Kidney tubule cell (primary cell): ENCODE results near the gene GRID1.
"Not testable (repeated sequence)": the region's sequence is repeated elsewhere in the genome, so short reads cannot be mapped to it uniquely, and the experiment has no call there.

Experiments used
- DNase-seq: peaks from one replicate; pipeline ENCODE4 v3.0.0-alpha.2; 2018; ENCODE audit warnings: low spot score

The GRID1 gene

DNA sequence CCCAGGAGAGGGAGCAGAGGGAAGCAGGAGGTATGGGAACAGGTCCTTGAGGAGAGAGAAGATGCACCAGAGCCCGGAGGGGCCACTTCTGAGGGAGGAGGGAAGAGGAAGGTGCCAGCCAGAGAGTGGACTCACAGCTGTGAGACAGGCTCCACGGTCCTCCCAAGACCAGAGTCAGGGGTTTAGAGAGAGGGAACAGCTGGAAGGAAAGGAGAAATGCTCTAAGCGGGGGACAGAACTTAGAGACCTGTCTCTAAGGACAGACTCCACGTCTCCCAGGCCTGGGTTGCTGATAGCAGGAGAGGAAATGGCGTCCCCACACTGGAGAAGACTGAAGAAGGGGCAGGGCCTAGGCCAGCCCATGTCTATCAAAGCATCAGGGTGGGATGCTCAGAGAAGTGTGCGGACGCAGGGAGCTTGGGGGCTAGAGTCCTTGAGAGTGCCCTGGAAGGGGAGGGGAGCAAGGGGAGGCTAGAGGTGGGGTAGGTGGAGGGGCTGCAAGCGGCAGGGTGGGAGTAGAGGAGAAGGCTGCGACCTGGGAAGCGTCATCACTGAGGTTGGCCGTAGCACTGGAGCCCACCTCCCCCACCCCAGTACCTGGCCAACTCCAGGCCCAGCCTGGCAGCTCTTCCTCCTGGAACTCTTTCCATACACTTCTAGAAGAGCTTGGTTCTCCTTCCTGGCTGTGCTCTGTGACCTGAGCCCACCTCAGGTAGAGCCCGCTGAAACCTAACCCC is 25.6 kb upstream of the GRID1 start:
- no peak for DNase-seq

DNA sequence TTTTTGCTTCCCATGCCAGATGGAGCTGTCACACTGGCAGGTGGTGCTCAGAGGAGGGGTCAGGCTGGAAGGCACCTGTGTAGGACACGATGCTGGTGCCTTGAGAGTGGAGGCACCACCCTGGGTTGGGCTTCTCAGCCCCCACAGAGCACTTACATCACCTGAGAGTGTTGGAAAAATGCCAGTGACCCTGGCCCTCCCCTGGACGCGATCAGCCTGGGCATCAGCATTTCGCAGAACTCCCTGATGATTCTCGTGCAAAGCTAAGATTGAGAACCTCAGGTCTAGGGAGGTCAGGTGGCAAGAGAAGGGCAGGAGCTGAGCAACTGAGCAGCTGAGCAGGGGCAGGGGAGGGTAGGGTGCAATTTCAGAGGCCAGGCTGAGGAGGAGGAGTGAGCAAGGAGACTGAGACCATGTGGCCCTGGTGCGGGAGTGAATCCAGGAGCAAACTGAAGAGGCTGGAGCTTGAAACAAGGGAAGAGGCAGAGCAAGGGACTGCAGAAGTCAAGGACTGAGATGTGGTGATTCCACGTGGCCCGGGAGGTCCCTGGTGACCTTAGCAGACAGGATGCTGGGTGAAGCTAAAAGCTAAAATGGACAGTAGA is 24.7 kb upstream of the GRID1 start:
- no peak for DNase-seq

DNA sequence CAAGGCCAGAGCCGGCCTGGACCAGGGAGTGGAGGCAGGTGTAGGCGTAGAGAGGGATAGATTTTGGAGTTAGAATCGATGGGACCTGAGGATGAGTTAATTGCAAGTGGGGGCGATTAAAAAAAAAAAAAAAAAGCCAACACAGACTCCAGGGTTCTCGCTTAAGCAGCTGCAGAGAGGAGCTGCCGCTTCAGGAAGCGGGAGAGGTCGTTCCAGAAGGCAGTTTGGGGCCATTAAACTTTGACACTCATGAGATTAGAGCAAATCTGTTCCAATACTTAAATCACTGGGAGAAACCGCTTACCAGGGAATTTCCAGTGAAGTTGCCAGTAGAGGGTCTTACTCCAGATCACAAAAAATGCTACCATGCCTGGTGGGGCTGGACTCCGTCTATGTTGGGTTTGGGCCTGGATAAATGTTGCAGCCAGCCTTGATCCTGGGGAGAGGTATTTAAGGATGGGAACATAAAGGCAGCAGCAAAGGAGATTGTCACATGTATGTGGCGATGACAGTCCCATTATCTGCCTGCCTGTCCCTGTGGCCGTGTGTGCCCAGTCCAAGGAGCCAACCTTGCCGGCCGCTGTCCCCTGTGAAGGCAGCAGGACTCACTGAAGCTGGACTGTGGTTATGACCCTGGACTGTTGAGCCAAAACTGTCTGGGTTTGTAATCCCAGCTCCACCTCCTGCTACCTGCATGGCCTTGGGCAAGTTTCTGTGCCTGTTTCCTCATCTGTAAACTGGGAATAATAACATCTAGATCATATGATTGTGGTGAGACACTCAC is 23.9 kb upstream of the GRID1 start:
- no peak for DNase-seq

DNA sequence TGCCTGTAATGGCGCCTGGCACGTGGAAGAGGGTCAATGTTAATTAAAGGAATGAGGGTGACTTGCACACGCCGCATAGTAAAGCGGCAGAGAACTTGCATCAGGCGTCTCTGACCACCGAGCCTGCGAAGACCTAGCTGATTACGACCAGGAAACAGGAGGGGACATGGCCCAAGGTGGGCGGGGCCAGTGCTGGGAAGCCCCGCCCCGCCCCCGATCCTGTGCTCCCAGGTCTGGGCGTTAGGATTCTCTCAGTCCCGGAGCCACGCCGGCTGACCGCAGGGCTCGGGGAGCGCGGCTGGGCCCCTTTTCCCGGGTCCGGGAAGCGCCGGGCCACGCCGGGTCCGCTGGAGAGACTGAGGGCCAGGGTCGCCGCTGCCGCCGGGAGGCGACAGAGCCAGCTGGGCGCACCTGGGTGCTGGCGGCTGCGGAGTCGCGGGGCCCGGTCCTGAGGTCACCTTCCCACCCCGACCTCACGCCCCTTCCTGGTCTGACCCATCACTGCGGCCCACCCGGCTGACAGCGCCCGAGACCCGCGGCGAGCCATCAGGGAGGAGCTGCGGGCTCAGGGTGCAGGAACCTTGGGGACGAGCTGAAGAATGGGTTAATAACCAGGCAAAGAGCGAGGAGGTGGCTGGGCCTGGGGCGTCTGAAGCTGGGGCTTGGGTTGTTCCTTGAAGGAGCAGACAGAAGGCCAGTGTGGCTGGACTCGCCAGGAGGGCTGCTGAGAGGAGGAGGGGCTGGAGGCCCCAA is 23.0 kb upstream of the GRID1 start:
- peak; percentile 53 for DNase-seq

DNA sequence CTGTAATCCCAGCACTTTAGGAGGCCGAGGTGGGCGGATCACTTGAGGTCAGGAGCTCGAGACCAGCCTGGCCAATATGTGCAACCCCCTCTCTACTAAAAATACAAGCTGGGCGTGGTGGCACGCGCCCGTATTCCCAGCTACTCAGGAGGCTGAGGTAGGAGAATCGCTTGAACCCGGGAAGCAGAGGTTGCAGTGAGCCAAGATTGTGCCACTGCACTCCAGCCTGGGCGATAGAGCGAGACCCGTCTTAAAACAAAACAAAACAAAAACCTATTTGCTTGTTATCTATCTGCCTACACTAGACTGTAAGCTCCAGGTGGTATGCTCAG is 22.5 kb upstream of the GRID1 start:
- not testable (repeated sequence) for DNase-seq

DNA sequence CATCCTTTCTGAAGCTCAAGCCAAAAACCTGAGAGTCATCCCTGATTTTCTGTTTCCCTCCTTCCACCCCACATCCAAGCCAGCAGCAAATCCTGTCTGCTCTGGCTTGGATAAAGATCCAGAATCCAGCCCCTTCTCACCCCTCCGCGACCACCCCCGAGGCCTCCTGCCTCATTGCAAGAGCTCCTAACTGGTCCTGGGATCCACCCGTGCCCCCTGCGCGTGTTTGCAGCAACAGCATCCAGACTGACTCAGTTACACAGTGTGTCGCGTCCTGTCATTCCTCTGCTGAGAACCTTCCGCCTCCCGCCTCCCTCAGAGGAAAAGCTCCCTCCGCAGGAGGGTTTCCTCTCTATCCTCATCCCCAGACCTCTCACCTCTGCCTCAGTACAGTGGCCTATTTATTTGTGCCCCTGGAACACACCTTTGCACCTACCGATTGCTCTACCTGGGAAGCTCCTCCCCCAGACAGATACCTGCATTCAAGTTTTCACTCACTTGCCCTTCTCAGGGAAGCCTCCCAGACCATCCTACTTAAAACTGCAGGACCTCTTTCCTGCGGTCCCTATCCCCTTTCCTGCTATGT is 21.6 kb upstream of the GRID1 start:
- no peak for DNase-seq

DNA sequence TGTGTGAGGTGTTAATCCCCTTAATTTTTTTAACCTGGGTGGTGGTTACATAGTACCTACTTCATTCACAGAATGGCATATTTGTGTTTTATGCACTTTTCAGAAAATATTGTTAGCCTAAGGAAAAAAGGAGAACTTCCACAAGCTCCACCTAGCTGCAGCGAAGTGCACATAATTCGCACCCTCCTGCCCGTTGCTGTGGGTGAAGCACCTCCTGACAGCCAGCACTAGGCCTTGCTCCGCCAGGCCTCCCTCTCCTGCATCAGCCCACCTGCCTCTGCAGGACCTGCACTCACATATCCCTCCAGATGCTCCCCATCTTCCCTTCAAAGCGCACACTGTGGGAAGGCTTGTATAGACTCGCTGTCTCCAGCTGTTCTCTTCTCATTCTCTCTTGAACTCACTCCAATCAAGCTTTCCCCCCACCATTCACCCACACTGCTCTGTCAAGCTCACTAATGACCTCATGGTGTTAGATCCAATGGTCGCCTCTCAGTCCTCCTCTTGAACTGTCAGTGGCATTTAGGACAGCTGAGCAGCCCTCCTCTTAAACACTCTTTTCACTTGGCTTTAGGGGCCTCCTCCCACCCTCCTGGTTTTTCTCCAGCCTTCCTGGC is 20.7 kb upstream of the GRID1 start:
- DNase-seq = no peak

DNA sequence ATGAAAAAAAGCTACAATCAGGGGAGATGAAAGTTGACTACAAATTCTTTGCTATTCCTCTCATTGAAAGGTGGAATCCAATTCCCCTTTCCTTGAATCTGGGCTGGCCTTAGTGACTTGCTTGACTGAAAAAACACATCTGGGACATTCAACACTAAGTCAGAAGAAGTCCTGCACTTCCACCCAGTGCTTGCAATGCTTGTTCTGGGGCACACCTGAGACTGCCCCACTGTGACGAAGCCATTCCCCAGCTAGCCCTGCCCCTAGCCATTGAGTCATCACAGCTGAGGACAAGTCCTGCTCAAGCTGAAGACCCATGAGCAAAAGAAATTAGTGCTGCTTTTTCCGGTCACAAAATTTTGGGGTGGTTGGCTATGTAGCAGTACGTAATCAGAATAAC is 19.2 kb upstream of the GRID1 start:
- DNase-seq = no peak

DNA sequence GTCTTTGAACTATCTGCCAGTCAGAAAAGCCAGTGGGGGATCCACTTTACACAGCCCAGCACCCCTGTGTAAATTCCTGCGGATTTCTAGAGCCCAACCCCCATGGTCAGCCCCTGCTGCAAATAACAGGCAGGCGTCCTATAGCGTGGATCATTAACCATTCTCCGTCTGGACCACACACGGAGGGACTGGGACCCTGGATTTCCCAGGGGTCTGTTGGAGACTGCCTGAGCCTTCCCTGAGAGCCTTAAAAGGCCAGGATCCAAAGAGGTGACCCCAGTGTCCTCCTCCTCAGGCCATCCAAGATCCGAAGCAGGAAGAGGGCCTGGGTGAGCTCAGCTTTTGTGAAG is 11.2 kb upstream of the GRID1 start:
- no peak for DNase-seq

- peak; percentile 67 for DNase-seq
These were observed 10.5 kb upstream of the GRID1 start for GRCh38 chr10:86376852-86377796.

DNA sequence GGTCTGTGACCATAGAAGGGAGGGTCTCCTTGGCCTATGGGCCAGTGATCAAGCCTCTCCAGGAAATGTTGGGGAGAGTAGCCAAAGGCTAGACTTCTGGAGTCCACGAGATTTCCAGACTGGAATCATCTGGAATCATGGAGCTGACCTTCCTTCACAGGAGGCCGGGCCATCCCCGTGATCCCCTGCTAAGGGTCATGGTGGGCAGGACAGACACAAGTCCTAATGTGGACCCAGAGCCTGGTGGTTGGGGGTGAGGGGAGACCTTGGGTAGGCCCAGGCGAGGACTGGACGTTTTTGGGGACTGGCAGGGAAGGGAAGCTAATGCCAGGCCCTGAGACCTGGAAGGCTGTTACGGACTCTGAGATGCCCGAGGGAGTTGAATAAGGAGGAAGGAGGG is 9.8 kb upstream of the GRID1 start:
- no peak for DNase-seq

DNA sequence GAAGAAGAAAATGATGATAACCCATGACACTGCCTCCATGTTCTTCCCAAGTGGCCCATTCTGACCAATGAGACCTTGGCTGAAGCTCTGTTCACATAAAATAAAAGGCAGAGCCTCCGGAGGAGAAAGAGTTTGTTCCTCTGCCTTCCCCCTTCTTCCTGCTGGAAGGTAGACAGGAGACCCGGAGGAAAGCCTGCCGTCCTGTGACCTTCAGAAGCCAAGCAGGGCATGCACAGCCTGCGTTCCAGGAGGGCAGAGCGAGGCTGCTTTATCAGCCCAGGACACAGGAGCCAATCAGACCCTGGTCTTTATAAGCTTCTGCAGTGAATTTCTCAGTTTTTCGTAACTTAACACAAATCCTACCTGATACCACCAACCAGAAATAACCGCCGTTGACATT is 8.6 kb upstream of the GRID1 start:
- DNase-seq = no peak

- DNase-seq = no peak
These were observed 8.1 kb upstream of the GRID1 start for GRCh38 chr10:86374664-86375063.

DNA sequence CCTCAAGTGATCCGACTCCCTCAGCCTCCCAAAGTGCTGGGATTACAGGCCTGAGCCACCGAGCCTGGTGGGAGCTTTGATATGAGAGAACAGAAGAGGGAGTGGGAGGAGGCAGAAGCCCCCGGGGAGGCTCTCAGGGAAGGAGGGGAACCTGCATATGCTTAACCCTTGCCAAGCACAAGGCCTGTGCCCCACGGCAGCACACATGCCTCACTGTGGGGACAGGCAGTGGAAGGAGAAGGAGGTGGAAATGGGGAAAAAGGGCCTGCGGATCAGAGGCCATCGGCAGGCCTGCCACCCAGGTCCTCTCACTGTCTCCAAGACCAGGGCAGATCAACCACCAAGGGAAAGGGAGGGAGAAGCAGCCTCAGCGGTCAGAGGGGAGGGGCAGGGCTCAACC is 7.2 kb upstream of the GRID1 start:
- no peak for DNase-seq

- DNase-seq = no peak
These were observed 6.7 kb upstream of the GRID1 start for GRCh38 chr10:86373251-86373650.

DNA sequence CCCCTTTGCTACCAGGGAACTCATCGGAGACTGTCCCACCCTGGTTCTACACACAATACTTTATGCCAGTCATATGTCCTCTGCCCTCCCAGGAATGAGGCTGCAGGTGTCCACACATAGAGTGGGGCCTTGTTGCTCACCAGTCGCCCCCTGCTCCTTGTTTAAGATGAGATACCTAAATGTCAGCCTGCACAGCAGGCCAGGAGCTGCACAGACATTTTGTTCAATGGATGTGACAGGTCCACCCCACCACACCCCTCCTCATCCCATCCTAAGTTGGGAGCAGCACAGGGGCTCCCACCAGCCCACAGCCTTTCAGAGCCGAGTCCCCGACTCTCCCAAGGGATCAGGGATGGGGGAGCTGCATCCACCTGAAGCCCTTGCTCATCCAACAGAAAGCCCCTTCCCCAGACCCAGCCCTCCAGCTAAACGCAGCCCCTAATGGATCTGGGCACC is 6.2 kb upstream of the GRID1 start:
- no peak for DNase-seq

- no peak for DNase-seq
These were observed 5.7 kb upstream of the GRID1 start for GRCh38 chr10:86372119-86372783.

DNA sequence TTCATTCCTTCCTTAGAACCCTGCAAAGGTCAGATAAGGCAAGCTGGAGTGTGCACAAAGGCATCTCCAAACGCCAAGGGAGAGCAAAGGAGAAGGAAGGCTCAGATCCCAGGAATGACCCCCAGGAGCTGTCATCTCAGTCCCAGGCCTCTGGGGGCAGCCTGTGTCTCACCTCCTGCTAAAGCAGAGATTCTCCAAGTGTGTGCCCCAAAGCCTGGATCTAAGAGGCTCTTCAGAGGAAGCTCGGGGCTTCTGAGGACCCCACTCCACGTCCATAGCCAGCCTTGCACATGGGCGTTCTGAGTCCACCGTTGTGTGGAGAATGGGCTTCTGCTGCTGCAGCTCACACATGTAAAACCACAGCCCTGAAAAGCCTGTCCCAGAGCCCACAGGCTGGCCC is 5.1 kb upstream of the GRID1 start:
- no peak for DNase-seq

DNA sequence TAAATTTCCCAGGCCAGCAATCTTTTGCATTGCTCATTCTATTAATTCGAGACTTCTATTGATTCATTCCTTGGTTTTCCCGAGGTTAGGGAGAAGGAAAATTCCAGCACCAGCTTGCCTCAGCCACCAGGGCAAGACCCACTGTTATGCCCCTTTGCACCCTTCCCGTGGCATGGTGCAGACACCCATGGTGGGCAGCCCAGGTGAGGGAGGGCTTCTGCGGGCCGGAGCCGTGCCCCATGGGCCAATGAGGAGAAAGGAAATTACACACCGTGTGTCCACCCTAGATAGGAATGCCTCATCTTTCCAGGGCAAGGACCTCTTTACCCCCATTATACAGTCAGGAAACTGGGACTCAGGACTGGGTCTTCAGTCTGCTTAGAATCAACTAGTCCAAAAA is 4.5 kb upstream of the GRID1 start:
- no peak for DNase-seq

DNA sequence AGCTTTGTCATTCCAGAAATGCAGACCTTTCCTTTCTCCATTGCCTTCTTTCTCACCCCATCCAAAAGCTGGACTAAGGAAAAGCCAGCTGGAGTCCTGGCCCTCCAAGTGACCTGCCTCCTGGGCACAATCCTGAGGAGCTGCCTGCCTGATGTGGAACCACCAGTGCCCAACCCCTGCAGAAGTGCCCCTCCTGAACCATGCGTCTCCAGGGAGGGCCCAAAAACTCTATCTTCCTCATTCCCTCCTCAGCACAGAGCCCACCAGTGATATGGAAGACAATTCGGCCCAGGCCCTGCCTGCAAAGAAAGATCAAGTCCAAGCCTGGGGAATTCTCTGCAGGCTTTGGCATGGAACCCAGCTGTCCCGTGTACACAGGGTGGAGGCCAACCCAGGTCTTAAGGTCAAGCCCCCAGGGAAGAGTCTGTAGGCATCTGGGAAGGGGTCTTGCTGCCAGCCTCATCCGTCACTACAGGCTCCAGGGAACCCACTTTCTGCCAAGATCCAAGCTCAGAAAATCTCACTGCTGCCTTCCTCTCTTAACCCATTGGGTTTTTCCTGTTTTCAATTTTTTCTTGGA is 3.5 kb upstream of the GRID1 start:
- no peak for DNase-seq
